ENCODE results near the gene BTN1A1.

Gene BTN1A1

DNA sequence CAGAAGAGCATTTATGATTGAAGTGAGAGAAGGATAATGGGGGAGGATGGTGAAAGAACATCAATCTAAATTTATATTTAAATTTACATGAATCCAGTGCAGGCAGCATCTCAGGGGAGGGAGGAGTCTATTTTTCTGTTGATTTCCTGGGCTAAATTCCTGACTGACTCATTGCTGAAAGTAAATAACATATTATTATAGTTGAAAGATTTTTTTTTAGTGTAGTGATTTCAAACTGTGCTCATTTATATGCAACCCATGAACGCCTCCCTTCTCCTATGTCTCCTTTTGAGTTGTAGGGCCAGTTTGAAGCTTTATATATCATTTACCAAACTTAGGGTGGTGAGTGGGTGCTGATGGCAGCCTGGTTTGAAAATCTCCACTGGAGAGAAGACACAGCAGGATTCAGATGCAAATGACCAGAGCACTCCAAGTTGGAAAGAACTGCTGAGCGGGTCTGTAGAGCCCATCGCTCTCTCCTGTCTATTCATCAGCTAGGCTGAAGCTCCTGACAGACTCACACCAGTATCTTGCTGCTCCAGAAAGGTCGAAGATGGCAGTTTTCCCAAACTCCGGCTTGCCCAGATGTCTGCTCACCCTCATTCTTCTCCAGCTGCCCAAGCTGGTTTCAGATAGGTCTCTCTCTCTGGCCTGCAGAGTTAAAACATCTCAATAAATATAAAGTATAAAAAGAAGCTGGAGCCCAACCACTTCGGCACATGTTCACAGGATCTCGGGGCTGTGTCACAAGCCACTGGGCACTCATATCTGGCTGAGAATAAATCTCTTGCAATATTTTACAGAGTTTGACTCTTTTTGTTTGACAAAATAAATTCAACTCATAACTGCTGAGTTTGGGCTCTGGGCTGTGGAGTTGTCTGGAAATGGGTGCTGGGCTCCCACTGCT, 24.0 kb upstream of the BTN1A1 start:
- no peaks in the 10 kb centered on the region for H3K9me3 ChIP-seq (replicated peaks; ENCODE audit: insufficient read depth, low read length)
- no peak overlapping the region for H3K9ac ChIP-seq (ENCODE audit: low read length)
- H3K79me2 ChIP-seq (ENCODE audit: low read length), result no peaks in the 10 kb centered on the region
- H3K4me1 ChIP-seq (ENCODE audit: low read length), result peaks cover 15% of the 10 kb centered on the region
- no peaks in the 10 kb centered on the region for H3K27me3 ChIP-seq (replicated peaks; ENCODE audit: insufficient read depth, low read length)
- H3K4me2 ChIP-seq (ENCODE audit: low read depth, low read length), result no peak overlapping the region
- H3K27ac ChIP-seq (ENCODE audit: low read length), result no peak overlapping the region
- H3F3A ChIP-seq (ENCODE audit: insufficient read depth, low read length), result peaks cover 15% of the 10 kb centered on the region
- TF ChIP-seq EZH2 (optimal IDR thresholded peaks at IDR 0.05; ENCODE audit: low read depth, low read length) (no peak), EZH2phosphoT487 (IDR thresholded peaks at IDR 0.05; ENCODE audit: low read length) (no peak)
- TF ChIP-seq, protein P1, sequence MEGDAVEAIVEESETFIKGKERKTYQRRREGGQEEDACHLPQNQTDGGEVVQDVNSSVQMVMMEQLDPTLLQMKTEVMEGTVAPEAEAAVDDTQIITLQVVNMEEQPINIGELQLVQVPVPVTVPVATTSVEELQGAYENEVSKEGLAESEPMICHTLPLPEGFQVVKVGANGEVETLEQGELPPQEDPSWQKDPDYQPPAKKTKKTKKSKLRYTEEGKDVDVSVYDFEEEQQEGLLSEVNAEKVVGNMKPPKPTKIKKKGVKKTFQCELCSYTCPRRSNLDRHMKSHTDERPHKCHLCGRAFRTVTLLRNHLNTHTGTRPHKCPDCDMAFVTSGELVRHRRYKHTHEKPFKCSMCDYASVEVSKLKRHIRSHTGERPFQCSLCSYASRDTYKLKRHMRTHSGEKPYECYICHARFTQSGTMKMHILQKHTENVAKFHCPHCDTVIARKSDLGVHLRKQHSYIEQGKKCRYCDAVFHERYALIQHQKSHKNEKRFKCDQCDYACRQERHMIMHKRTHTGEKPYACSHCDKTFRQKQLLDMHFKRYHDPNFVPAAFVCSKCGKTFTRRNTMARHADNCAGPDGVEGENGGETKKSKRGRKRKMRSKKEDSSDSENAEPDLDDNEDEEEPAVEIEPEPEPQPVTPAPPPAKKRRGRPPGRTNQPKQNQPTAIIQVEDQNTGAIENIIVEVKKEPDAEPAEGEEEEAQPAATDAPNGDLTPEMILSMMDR (IDR thresholded peaks at IDR 0.05; ENCODE audit: low read length), result no peak
- no peak for DNase-seq
- H2AFZ ChIP-seq (ENCODE audit: low read length), result no peak overlapping the region
- H3K36me3 ChIP-seq (replicated peaks; ENCODE audit: insufficient read depth, low read length), result no peaks in the 10 kb centered on the region
- H3K9me2 ChIP-seq (replicated peaks; ENCODE audit: insufficient read depth, low read length), result no peaks in the 10 kb centered on the region
- no peak overlapping the region for H3K4me3 ChIP-seq (ENCODE audit: low read length)
- H4K20me1 ChIP-seq (ENCODE audit: insufficient read depth, low read length), result no peaks in the 10 kb centered on the region

GRCh38 chr6:26476896-26477295, 23.2 kb upstream of the BTN1A1 start:
- H3K36me3 ChIP-seq (replicated peaks; ENCODE audit: insufficient read depth, low read length), result no peaks in the 10 kb centered on the region
- no peak overlapping the region for H3K9ac ChIP-seq (ENCODE audit: low read length)
- H3F3A ChIP-seq (ENCODE audit: insufficient read depth, low read length), result peaks cover 15% of the 10 kb centered on the region
- H3K79me2 ChIP-seq (ENCODE audit: low read length), result no peaks in the 10 kb centered on the region
- no peak overlapping the region for H3K27ac ChIP-seq (ENCODE audit: low read length)
- H2AFZ ChIP-seq (ENCODE audit: low read length), result no peak overlapping the region
- no peaks in the 10 kb centered on the region for H4K20me1 ChIP-seq (ENCODE audit: insufficient read depth, low read length)
- TF ChIP-seq EZH2 (optimal IDR thresholded peaks at IDR 0.05; ENCODE audit: low read depth, low read length) (no peak), EZH2phosphoT487 (IDR thresholded peaks at IDR 0.05; ENCODE audit: low read length) (no peak)
- TF ChIP-seq, protein P1 (IDR thresholded peaks at IDR 0.05; ENCODE audit: low read length), result no peak
- no peak overlapping the region for H3K4me3 ChIP-seq (ENCODE audit: low read length)
- H3K4me1 ChIP-seq (ENCODE audit: low read length), result peaks cover 15% of the 10 kb centered on the region
- H3K9me3 ChIP-seq (replicated peaks; ENCODE audit: insufficient read depth, low read length), result no peaks in the 10 kb centered on the region
- H3K9me2 ChIP-seq (replicated peaks; ENCODE audit: insufficient read depth, low read length), result no peaks in the 10 kb centered on the region
- no peaks in the 10 kb centered on the region for H3K27me3 ChIP-seq (replicated peaks; ENCODE audit: insufficient read depth, low read length)
- no peak for DNase-seq
- H3K4me2 ChIP-seq (ENCODE audit: low read depth, low read length), result no peak overlapping the region

DNA sequence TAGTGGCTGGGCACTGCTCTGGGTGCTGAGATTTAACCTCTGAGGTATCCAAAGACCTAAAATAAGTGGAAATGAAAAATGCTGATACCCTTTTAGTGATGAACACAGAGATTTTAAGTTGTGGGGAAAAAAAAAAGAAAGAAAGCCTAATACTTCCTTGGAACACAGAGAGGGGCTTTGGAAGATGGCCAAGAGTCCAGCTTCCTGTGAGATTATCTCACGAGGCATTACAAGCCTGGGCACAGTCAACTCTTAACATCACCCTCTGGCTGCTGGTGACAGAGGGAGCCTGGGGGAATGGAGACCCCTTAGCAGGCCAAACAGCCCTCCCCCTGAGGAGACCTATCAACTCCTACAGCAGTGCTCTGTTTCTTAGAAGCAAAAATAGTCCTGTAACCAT, 22.7 kb upstream of the BTN1A1 start:
- H3K9me2 ChIP-seq (replicated peaks; ENCODE audit: insufficient read depth, low read length), result no peaks in the 10 kb centered on the region
- H2AFZ ChIP-seq (ENCODE audit: low read length), result no peak overlapping the region
- DNase-seq, result no peak
- H3F3A ChIP-seq (ENCODE audit: insufficient read depth, low read length), result peaks cover 15% of the 10 kb centered on the region
- no peak overlapping the region for H3K9ac ChIP-seq (ENCODE audit: low read length)
- H4K20me1 ChIP-seq (ENCODE audit: insufficient read depth, low read length), result no peaks in the 10 kb centered on the region
- no peak overlapping the region for H3K4me3 ChIP-seq (ENCODE audit: low read length)
- H3K36me3 ChIP-seq (replicated peaks; ENCODE audit: insufficient read depth, low read length), result no peaks in the 10 kb centered on the region
- H3K27ac ChIP-seq (ENCODE audit: low read length), result no peak overlapping the region
- H3K4me1 ChIP-seq (ENCODE audit: low read length), result peaks cover 15% of the 10 kb centered on the region
- H3K27me3 ChIP-seq (replicated peaks; ENCODE audit: insufficient read depth, low read length), result no peaks in the 10 kb centered on the region
- no peak overlapping the region for H3K4me2 ChIP-seq (ENCODE audit: low read depth, low read length)
- H3K79me2 ChIP-seq (ENCODE audit: low read length), result no peaks in the 10 kb centered on the region
- TF ChIP-seq EZH2 (optimal IDR thresholded peaks at IDR 0.05; ENCODE audit: low read depth, low read length) (no peak), EZH2phosphoT487 (IDR thresholded peaks at IDR 0.05; ENCODE audit: low read length) (no peak)
- TF ChIP-seq, protein P1 (IDR thresholded peaks at IDR 0.05; ENCODE audit: low read length), result no peak
- H3K9me3 ChIP-seq (replicated peaks; ENCODE audit: insufficient read depth, low read length), result no peaks in the 10 kb centered on the region

Data from MM.1S (cell line).